Measurements from ENCODE around the gene SLC22A16.

GRCh38 chr6:110488606-110489190 is 12.3 kb upstream of the SLC22A16 start:
- TF ChIP-seq CTCF (IDR thresholded peaks at IDR 0.05; ENCODE audit: insufficient read depth, low read length, poor library complexity, severe bottlenecking) = no peak
- TF ChIP-seq EZH2phosphoT487 (conservative IDR thresholded peaks at IDR 0.05; ENCODE audit: low read length) = no peak

All from SU-DHL-6 (cell line).